DND-41 (cell line): ENCODE measurements around the gene RPL41.

Source experiments
- ATAC-seq: fragments of 200-7000 bp; cut with Tn5 transposase; 3 replicates; pipeline ENCODE4 v1.9.1; 2021; ENCODE audit warnings: low read depth; ENCODE audit not compliant: insufficient read depth
- DNase-seq: peaks from one replicate; pipeline ENCODE4 v3.0.0-alpha.2; 2020
- H2AFZ ChIP-seq: 2 replicates; pipeline ENCODE4 v1.6.0; 2012; ENCODE audit warnings: low read depth, low read length
- H3K27ac ChIP-seq: 2 replicates; pipeline ENCODE4 v1.5.1; 2012; ENCODE audit warnings: low read length, inconsistent platforms
- H3K27me3 ChIP-seq: fragments of 200-600 bp; sonication (generic); 2 replicates; pipeline ENCODE4 v1.6.0; 2012; ENCODE audit warnings: low read length, mild to moderate bottlenecking, inconsistent platforms; ENCODE audit not compliant: insufficient read depth, poor library complexity
- H3K36me3 ChIP-seq: 2 replicates; pipeline ENCODE4 v1.5.1; 2012; ENCODE audit warnings: low read length, inconsistent platforms; ENCODE audit not compliant: insufficient read depth
- H3K4me1 ChIP-seq: 2 replicates; pipeline ENCODE4 v1.5.1; 2012; ENCODE audit warnings: mild to moderate bottlenecking, low read length; ENCODE audit not compliant: insufficient read depth
- H3K4me2 ChIP-seq: 2 replicates; pipeline ENCODE4 v1.6.0; 2012; ENCODE audit warnings: mild to moderate bottlenecking, moderate library complexity, low read length, inconsistent platforms; ENCODE audit not compliant: insufficient read depth
- H3K4me3 ChIP-seq, 2 experiments: fragments of 200-600 bp in 1 of 2; shearing (Covaris generic) in 1 of 2; 2 replicates each; pipeline ENCODE4 v1.5.1; 2012 to 2016; ENCODE audit warnings: inconsistent platforms in 2 of 2, low read length in 2 of 2, mild to moderate bottlenecking in 2 of 2, low read depth in 1 of 2, moderate library complexity in 1 of 2
- H3K79me2 ChIP-seq: 2 replicates; pipeline ENCODE4 v1.6.0; 2012; ENCODE audit warnings: low read length, inconsistent platforms; ENCODE audit not compliant: insufficient read depth
- H3K9ac ChIP-seq: 2 replicates; pipeline ENCODE4 v1.6.0; 2012; ENCODE audit warnings: low read depth, mild to moderate bottlenecking, inconsistent platforms, low read length, moderate library complexity
- H3K9me3 ChIP-seq: 2 replicates; pipeline ENCODE4 v1.5.1; 2012; ENCODE audit warnings: low read length, moderate library complexity, mild to moderate bottlenecking, inconsistent platforms; ENCODE audit not compliant: insufficient read depth, severe bottlenecking
- H4K20me1 ChIP-seq: 2 replicates; pipeline ENCODE4 v1.6.0; 2012; ENCODE audit warnings: low read length; ENCODE audit not compliant: insufficient read depth
- CTCF ChIP-seq: IDR thresholded peaks from 2 replicates; pipeline ENCODE4 v1.5.1; 2012; ENCODE audit warnings: borderline replicate concordance, low read length, moderate library complexity, mild to moderate bottlenecking; ENCODE audit not compliant: poor library complexity, severe bottlenecking; ENCODE audit errors: extremely low read depth
- EZH2 ChIP-seq: IDR thresholded peaks from 3 replicates; pipeline ENCODE4 v1.6.1; 2012; ENCODE audit warnings: borderline replicate concordance, low read depth, mild to moderate bottlenecking, moderate library complexity, low read length, inconsistent platforms; ENCODE audit not compliant: severe bottlenecking

Gene RPL41

GRCh38 chr12:56150563-56150962, 34.1 kb downstream of the RPL41 start:
- DNase-seq (no peak), ATAC-seq (no peak)
- H3K79me2 ChIP-seq: peaks cover 33% of the 10 kb centered on the region
- no peak overlapping the region for H3K4me3 ChIP-seq
- H3K4me2 ChIP-seq: no peak overlapping the region
- H3K9me3 ChIP-seq: no peaks in the 10 kb centered on the region
- H3K36me3 ChIP-seq: peaks cover 15% of the 10 kb centered on the region
- no peak for TF ChIP-seq EZH2
- no peak for TF ChIP-seq CTCF
- no peak overlapping the region for H3K27ac ChIP-seq
- no peak overlapping the region for H3K9ac ChIP-seq
- peaks cover 38% of the 10 kb centered on the region for H3K4me1 ChIP-seq
- H2AFZ ChIP-seq: no peak overlapping the region
- no peaks in the 10 kb centered on the region for H4K20me1 ChIP-seq
- H3K27me3 ChIP-seq: no peaks in the 10 kb centered on the region

- peak; percentile 59 for ATAC-seq
- H3K9ac ChIP-seq: peak overlapping the region; percentile 89
These were observed 35.3 kb downstream of the RPL41 start for GRCh38 chr12:56151672-56152131.

GRCh38 chr12:56152132-56152755, 35.8 kb downstream of the RPL41 start, which contains the start of gene MYL6B:
Gene MYL6B (plus strand): TSS chr12:56152587. CDS start chr12:56153919, 1,332 bp downstream.
- no peaks in the 10 kb centered on the region for H3K9me3 ChIP-seq
- TF ChIP-seq EZH2 (no peak), CTCF (no peak)
- ATAC-seq (peak; percentile 91), DNase-seq (peak; percentile 95)
- no peaks in the 10 kb centered on the region for H3K27me3 ChIP-seq
- H4K20me1 ChIP-seq: no peaks in the 10 kb centered on the region
- peak within 1 kb of the TSS; percentile 99 for H3K4me2 ChIP-seq
- H3K4me1 ChIP-seq: peaks cover 47% of the 10 kb centered on the region
- peaks cover 39% of the 10 kb centered on the region for H3K79me2 ChIP-seq
- H3K27ac ChIP-seq: peak within 1 kb of the TSS; percentile 93
- peak within 1 kb of the TSS; percentile 89 for H3K9ac ChIP-seq
- peak within 1 kb of the TSS; percentile 82 to 97 for H3K4me3 ChIP-seq
- H2AFZ ChIP-seq: peak within 1 kb of the TSS; percentile 79
- peaks cover 20% of the 10 kb centered on the region for H3K36me3 ChIP-seq

More at GRCh38 chr12:56151672-56152131, 35.3 kb downstream of the RPL41 start:
- Histone ChIP-seq H3K79me2 (peaks cover 34% of the 10 kb centered on the region), H3K4me2 (peak overlapping the region; percentile 99), H3K27ac (peak overlapping the region; percentile 93), H3K27me3 (no peaks in the 10 kb centered on the region), H4K20me1 (no peaks in the 10 kb centered on the region), H2AFZ (peak overlapping the region; percentile 74), H3K4me3 (peak overlapping the region; percentile 82 to 97), H3K36me3 (peaks cover 20% of the 10 kb centered on the region), H3K4me1 (peaks cover 42% of the 10 kb centered on the region), H3K9me3 (no peaks in the 10 kb centered on the region)
- TF ChIP-seq CTCF: peak; percentile 59
- TF ChIP-seq EZH2: no peak
- DNase-seq: peak; percentile 68
